ENCODE measurements around the gene CDCP2.

GRCh38 chr1:54114955-54115354 is 37.8 kb downstream of the CDCP2 start:
- no peak for TF ChIP-seq CTCF (IDR thresholded peaks at IDR 0.05; ENCODE audit: poor library complexity)
- TF ChIP-seq EZH2 (IDR thresholded peaks at IDR 0.05; ENCODE audit: borderline replicate concordance), result no peak
- TF ChIP-seq EZH2phosphoT487 (IDR thresholded peaks at IDR 0.05; ENCODE audit: low read depth, severe bottlenecking, unreplicated experiment), result no peak

All from hepatocyte (in vitro differentiated cells).